GM21529 (cell line): ENCODE results near the gene ACVR2B.

Experiments
- ATAC-seq: cut with Tn5 transposase; IDR thresholded peaks from one replicate; pipeline ENCODE4 v1.9.1; 2021; ENCODE audit not compliant: unreplicated experiment

ACVR2B gene

DNA sequence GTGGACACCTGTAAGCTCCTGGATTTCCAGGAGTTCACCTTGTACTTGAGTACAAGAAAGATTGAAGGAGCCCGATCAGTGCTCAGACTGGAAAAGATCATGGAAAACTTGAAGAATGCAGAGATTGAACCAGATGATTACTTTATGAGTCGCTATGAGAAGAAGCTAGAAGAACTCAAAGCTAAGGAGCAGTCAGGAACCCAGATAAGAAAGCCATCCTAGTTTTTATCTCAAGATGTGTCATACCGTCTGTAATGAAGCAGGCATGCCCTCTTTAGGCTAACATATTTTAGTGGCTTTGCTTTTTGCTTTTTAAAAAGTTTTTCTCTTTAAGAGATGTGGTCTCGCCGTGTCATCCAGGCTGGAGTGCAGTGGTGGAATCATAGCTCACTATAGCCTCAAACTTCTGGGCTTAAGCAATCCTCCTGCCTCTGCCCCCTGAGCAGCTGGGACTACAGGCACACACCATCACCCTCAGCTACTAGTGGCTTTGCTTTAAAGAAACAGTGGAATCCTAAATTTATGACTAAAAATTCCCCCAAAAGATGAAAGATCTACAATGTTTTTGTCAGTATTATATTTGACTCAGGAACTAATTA, 70.5 kb downstream of the ACVR2B start:
- ATAC-seq: no peak

DNA sequence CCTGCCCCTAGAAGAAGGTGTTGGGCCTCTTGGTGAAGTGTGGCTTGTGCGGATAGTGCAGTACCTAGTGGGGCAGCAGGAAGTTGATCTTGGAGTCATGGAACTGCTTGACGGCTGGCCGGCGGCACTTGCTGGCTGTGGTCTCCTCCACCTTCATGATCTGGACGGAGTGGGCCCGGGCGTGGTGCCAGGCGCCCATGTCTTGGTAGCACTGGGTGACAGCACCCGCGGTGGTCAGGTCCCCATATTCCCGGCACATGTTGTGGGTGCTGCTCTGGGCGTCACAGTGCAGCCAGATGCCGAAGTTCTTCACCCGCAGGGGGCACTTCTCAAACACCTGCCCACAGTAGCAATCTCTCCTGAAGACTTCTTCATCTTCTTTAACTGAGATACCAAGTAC, 73.1 kb downstream of the ACVR2B start:
- no peak for ATAC-seq

DNA sequence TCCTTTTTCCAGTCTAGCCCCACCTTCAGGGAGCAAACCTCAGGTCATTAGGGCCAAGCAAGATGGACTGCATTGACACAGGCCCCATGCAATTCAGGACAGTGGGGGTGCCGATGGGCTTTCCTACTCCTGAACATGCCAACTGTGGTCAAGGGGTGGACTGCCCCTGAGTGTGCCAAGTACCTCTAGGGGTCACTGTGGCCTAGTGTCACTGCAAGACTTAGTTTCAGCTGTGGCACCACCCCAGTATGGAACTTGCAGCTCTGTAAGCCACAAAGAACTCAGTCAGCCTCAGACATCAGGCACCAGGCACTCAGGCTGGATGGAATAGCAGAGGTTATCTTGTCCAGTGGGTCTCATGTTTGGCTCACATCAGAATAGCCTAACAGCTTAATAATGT, 74.8 kb downstream of the ACVR2B start:
- ATAC-seq: no peak

DNA sequence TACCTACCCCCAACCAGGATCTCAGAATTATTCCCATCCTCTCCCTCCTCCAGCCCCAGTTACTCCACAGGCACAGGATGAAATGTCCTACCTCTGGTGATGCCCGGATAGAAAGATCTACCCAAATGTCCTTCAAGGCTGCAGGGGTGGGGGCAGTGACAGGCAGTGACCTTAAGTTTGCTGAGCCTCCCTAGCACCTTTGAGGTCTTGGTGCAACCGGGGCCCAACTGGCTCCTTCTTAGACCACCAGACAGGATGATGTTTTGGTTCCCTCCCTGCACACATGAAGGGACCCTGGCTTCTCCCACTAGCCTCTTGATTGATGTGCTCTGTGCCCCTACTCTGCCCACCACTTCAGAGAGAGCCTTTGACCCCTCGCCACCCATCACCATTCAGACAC, 78.8 kb downstream of the ACVR2B start:
- no peak for ATAC-seq

DNA sequence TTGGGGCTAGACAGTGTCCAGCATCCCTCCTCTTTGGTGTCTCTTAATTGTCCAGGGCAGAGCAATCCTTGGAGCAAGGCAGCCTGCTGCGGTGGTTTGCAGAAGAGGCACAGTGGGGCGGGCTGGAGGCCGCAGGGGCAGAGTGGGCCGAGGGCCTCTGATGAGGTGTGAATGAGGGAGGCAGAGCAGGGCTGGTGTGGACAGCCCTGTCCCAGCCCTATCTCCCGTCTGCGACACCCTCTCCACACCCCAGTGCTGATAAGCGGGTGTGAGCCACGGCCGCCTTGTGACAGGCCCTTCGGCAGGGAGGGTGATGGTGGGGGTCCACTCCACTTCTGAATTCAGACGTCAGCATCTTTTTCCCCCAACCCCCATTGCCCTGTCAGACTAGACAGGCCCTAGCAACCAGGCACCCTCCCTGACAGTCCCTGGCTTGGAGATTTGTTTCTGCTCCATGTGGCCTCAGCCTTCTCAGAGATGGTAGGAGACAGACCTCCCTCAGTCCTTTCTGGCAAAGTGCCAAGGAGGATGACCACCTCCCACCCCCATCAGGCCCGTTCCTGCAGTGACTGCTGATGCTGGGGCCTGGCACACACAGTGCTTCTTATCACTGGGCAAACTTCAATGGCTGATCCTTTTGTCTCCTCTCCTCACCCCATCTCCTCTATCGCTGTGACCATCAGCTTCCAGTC, 79.7 kb downstream of the ACVR2B start:
- no peak for ATAC-seq

GRCh38 chr3:38534180-38534579, 80.5 kb downstream of the ACVR2B start:
- no peak for ATAC-seq

DNA sequence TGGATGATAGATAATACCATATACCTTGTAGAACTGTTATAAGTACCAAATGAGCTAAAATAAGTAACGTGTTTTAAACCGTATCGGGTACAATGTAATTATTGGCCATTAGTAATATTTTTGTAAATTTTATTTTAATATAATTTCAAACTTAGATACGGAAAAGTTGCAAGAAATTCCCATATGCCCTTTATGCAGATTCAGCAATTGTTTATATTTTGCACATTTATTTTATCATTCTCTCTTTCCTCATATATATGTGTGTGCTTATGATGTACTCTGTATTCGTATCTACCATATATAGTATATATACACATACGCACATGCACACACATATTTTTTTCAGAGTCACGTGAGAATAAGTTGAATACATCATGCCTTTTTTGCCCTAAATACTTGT, 80.9 kb downstream of the ACVR2B start:
- ATAC-seq: no peak

DNA sequence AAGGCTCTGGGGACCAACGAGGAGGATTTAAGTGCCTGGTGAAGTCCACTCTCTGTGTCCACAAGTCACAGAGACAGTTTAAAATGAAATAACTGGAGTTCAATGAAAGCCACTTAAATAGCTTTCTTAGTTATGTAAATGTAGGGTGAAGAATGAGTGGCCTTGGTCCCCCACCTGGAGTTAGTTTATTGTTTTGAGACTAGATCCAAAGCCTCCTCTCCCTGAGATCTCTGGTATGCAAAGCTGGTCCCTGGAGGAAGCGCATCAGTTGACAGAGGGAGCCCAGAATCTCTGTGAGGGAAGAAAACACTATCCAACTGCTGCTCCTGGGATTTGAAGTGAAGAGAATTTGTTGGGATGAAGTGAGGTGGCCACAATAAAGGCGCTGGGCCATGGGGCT, 83.0 kb downstream of the ACVR2B start:
- no peak for ATAC-seq

- no peak for ATAC-seq
These were observed 85.2 kb downstream of the ACVR2B start for GRCh38 chr3:38538773-38539353.

GRCh38 chr3:38541806-38542205, 88.1 kb downstream of the ACVR2B start:
- ATAC-seq: no peak
